Lower lobe of right lung (tissue), 2 donors: ENCODE results near the gene CAGE1. TPM values are rescaled to one million over a fixed set of nuclear protein-coding genes. Genes with fewer than 3 reads are reported as not detected.
"Not testable (repeated sequence)": the region's sequence is repeated elsewhere in the genome, so short reads cannot be mapped to it uniquely, and the experiment has no call there.

Source experiments
- ATAC-seq, 2 donors: fragments of 200-7000 bp; cut with Tn5 transposase; one replicate each; pipeline ENCODE4 v1.9.1; 2020 to 2022; ENCODE audit warnings: mild to moderate bottlenecking in 2 of 2, moderate library complexity in 2 of 2
- DNase-seq: peaks from one replicate; pipeline ENCODE4 v3.0.0-alpha.2; 2020
- H3K27ac ChIP-seq: fragments of 200-600 bp; one replicate; pipeline ENCODE4 v1.8.0; 2022
- H3K27me3 ChIP-seq: fragments of 200-600 bp; one replicate; pipeline ENCODE4 v1.8.0; 2022; ENCODE audit warnings: low read depth
- H3K36me3 ChIP-seq: fragments of 200-600 bp; one replicate; pipeline ENCODE4 v1.8.0; 2022; ENCODE audit warnings: mild to moderate bottlenecking
- H3K4me1 ChIP-seq: fragments of 200-600 bp; one replicate; pipeline ENCODE4 v1.8.0; 2022
- H3K4me3 ChIP-seq: fragments of 200-600 bp; one replicate; pipeline ENCODE4 v1.8.0; 2022; ENCODE audit warnings: mild to moderate bottlenecking
- H3K9me3 ChIP-seq: fragments of 200-600 bp; one replicate; pipeline ENCODE4 v1.8.0; 2022
- CTCF ChIP-seq: fragments of 200-600 bp; IDR thresholded peaks from one replicate; pipeline ENCODE4 v1.8.0; 2022; ENCODE audit warnings: antibody characterized with exemption, mild to moderate bottlenecking
- intact Hi-C: fragments of 100-400 bp; cut with DNase I; formaldehyde crosslinking; loops from one replicate; pipeline ENCODE4 v1.11.0; 2022
- total RNA-seq: library from RNA; stranded (reverse); fragmentation: NEBNext Ultra II Directional; extraction: Animal tissue kit (Norgen Biotek cat#: 25700); gene quantifications from one replicate; pipeline ENCODE4 v1.2.1, GENCODE V29; 2021
- donor health status: DM: no; HTN: yes; CAD: no; lungs with severe emphysema.

CAGE1 gene
- total RNA-seq, 1 donor from 2014 or later, result not detected

- Histone ChIP-seq H3K9me3 (no peaks in the 10 kb centered on the region), H3K4me1 (peaks cover 20% of the 10 kb centered on the region), H3K27ac (no peak overlapping the region), H3K36me3 (no peaks in the 10 kb centered on the region), H3K4me3 (no peak overlapping the region), H3K27me3 (no peaks in the 10 kb centered on the region)
- DNase-seq, result no peak
- intact Hi-C loops, result no loop called here
- no peak for TF ChIP-seq CTCF
- no peak for ATAC-seq
Observed at GRCh38 chr6:7315948-7316365, 73.6 kb downstream of the CAGE1 start.

GRCh38 chr6:7315087-7315947 lies 74.2 kb downstream of the CAGE1 start:
- H3K27ac ChIP-seq, H3K36me3 ChIP-seq, H3K9me3 ChIP-seq, ATAC-seq, H3K27me3 ChIP-seq, H3K4me3 ChIP-seq, DNase-seq, intact Hi-C loops: not testable (repeated sequence)
- peaks cover 25% of the 10 kb centered on the region for H3K4me1 ChIP-seq

GRCh38 chr6:7314414-7314813 lies 75.1 kb downstream of the CAGE1 start:
- Histone ChIP-seq H3K36me3 (peaks cover 4% of the 10 kb centered on the region), H3K27ac (no peak overlapping the region), H3K4me3 (no peak overlapping the region), H3K9me3 (no peaks in the 10 kb centered on the region), H3K4me1 (peaks cover 27% of the 10 kb centered on the region), H3K27me3 (no peaks in the 10 kb centered on the region)
- TF ChIP-seq CTCF, result no peak
- intact Hi-C loops, result no loop called here
- no peak for ATAC-seq
- DNase-seq, result no peak

- Histone ChIP-seq H3K4me3 (peak overlapping the region; percentile 96), H3K36me3 (peaks cover 11% of the 10 kb centered on the region), H3K27ac (peak overlapping the region; percentile 93), H3K4me1 (peaks cover 35% of the 10 kb centered on the region), H3K27me3 (no peaks in the 10 kb centered on the region), H3K9me3 (no peaks in the 10 kb centered on the region)
- TF ChIP-seq CTCF, result no peak
- no peak for ATAC-seq
- intact Hi-C loops, result no loop called here
- DNase-seq, result no peak
Observed at GRCh38 chr6:7313505-7314165, 75.9 kb downstream of the CAGE1 start.

GRCh38 chr6:7312616-7313504 lies 76.7 kb downstream of the CAGE1 start, which contains the start of gene SSR1:
SSR1 (minus strand) TSS chr6:7313199; CDS start chr6:7313120, 79 bp downstream.
- DNase-seq (peak; percentile 99), ATAC-seq (peak; percentile 100)
- Histone ChIP-seq H3K27me3 (no peaks in the 10 kb centered on the region), H3K4me3 (peak within 1 kb of the TSS; percentile 96), H3K36me3 (peaks cover 18% of the 10 kb centered on the region), H3K27ac (peak within 1 kb of the TSS; percentile 93), H3K9me3 (no peaks in the 10 kb centered on the region), H3K4me1 (peaks cover 41% of the 10 kb centered on the region)
- intact Hi-C loops, result no loop called here
- TF ChIP-seq CTCF, result no peak
